PC-9 (cell line): ENCODE data around the gene TMEM107.

ENCODE experiments used
- CTCF ChIP-seq: fragments of 200-600 bp; sonication (generic); conservative IDR thresholded peaks from 2 replicates; pipeline ENCODE4 v1.6.1; 2017; ENCODE audit warnings: mixed run types, antibody characterized with exemption, mild to moderate bottlenecking, moderate library complexity
- EZH2 ChIP-seq: fragments of 200-600 bp; sonication (generic); IDR thresholded peaks from 2 replicates; pipeline ENCODE4 v1.8.0; 2017; ENCODE audit warnings: antibody characterized with exemption, low read depth

GRCh38 chr17:8147805-8148404 is 28.3 kb downstream of the TMEM107 start:
- TF ChIP-seq CTCF (no peak), EZH2 (no peak)
